OCI-LY1 (cell line): ENCODE results near the gene MTHFD1L.

Source experiments
- H2AFZ ChIP-seq: fragments of 200-600 bp; sonication (generic), shearing (Covaris generic); 2 replicates; pipeline ENCODE4 v1.6.0; 2014; ENCODE audit warnings: antibody characterized with exemption, mild to moderate bottlenecking, low read length
- H3F3A ChIP-seq: fragments of 200-600 bp; sonication (generic), shearing (Covaris generic); 2 replicates; pipeline ENCODE4 v1.6.0; 2014; ENCODE audit warnings: mild to moderate bottlenecking, antibody characterized with exemption, low read length, moderate library complexity; ENCODE audit not compliant: insufficient read depth
- H3K27ac ChIP-seq: fragments of 200-600 bp; sonication (generic); 2 replicates; pipeline ENCODE4 v1.5.1; 2014; ENCODE audit warnings: low read length, mixed run types, mild to moderate bottlenecking, low read depth; ENCODE audit not compliant: poor library complexity, severe bottlenecking
- H3K27me3 ChIP-seq: fragments of 200-600 bp; sonication (generic); 2 replicates; pipeline ENCODE4 v1.6.0; 2014; ENCODE audit warnings: antibody characterized with exemption, mild to moderate bottlenecking, low read length, moderate library complexity; ENCODE audit not compliant: insufficient read depth
- H3K36me3 ChIP-seq: fragments of 200-600 bp; sonication (generic); 2 replicates; pipeline ENCODE4 v1.6.1; 2014; ENCODE audit warnings: mild to moderate bottlenecking, antibody characterized with exemption, low read length, moderate library complexity, mixed read lengths; ENCODE audit not compliant: insufficient read depth
- H3K4me1 ChIP-seq: fragments of 200-600 bp; sonication (generic); 2 replicates; pipeline ENCODE4 v1.5.1; 2014; ENCODE audit warnings: mild to moderate bottlenecking, low read length, moderate library complexity; ENCODE audit not compliant: insufficient read depth, severe bottlenecking
- H3K4me2 ChIP-seq: fragments of 200-600 bp; sonication (generic), shearing (Covaris generic); 2 replicates; pipeline ENCODE4 v1.6.1; 2014; ENCODE audit warnings: low read length
- H3K4me3 ChIP-seq: fragments of 200-600 bp; sonication (generic); 2 replicates; pipeline ENCODE4 v1.5.1; 2014; ENCODE audit warnings: low read length, low read depth, mild to moderate bottlenecking, mixed read lengths; ENCODE audit not compliant: poor library complexity, severe bottlenecking
- H3K79me2 ChIP-seq: fragments of 200-600 bp; shearing (Covaris generic); 2 replicates; pipeline ENCODE4 v1.6.1; 2016; ENCODE audit warnings: mixed run types, low read length, mixed read lengths; ENCODE audit not compliant: insufficient read depth
- H3K9ac ChIP-seq: fragments of 200-600 bp; sonication (generic), shearing (Covaris generic); 2 replicates; pipeline ENCODE4 v1.6.1; 2014; ENCODE audit warnings: mild to moderate bottlenecking, low read length, mixed read lengths
- H3K9me2 ChIP-seq: fragments of 200-600 bp; sonication (generic), shearing (Covaris generic); 2 replicates; pipeline ENCODE4 v1.6.1; 2014; ENCODE audit warnings: low read depth, mild to moderate bottlenecking, low read length, mixed read lengths
- H3K9me3 ChIP-seq: fragments of 200-600 bp; shearing (Covaris generic); 2 replicates; pipeline ENCODE4 v1.6.1; 2014; ENCODE audit warnings: low read length, mixed read lengths
- H4K20me1 ChIP-seq: fragments of 200-600 bp; sonication (generic), shearing (Covaris generic); 2 replicates; pipeline ENCODE4 v1.6.0; 2016; ENCODE audit warnings: mild to moderate bottlenecking, low read length; ENCODE audit not compliant: insufficient read depth
- EZH2 ChIP-seq: fragments of 200-600 bp; sonication (generic), shearing (Covaris generic); IDR thresholded peaks from 2 replicates; pipeline ENCODE4 v1.8.0; 2017; ENCODE audit warnings: borderline replicate concordance, mixed run types, mild to moderate bottlenecking, antibody characterized with exemption, low read length, moderate library complexity, mixed read lengths
- TF ChIP-seq, protein P1 (sequence below): fragments of 200-600 bp; sonication (generic), shearing (Covaris generic); IDR thresholded peaks from 2 replicates; pipeline ENCODE4 v1.5.1; 2017; ENCODE audit warnings: mild to moderate bottlenecking, antibody characterized with exemption, low read length, moderate library complexity, mixed read lengths

The MTHFD1L gene

DNA sequence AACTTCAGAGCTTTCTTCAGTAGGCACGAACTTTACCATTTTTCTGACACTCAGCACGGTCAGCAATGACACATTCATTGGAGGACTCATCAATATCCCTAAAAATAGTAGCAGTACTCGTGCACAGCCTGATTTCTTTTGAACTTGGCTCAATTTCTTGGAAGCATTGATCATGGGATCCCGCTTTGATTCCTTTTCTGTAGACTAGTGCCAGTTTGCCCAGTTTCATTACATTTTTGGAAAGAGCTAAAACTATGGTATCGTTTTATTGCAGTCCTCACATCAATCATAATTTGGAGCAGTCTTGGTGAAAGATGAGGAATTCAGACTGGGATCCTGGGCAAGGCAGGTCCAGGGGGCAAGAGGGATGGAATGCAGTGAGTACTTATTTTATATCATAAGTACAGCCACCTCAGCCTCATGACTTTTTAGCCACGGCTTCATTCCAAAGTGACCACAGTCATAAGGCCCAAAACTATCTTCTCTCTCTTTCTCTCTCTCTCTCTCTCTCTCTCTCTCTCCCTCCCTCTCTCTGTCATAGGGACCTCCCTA is 203.3 kb downstream of the MTHFD1L start:
- Histone ChIP-seq H3K79me2 (no peaks in the 10 kb centered on the region), H4K20me1 (no peaks in the 10 kb centered on the region), H3F3A (no peaks in the 10 kb centered on the region), H3K4me1 (no peaks in the 10 kb centered on the region), H3K27ac (no peak overlapping the region), H3K27me3 (no peaks in the 10 kb centered on the region), H2AFZ (no peak overlapping the region), H3K9ac (no peak overlapping the region), H3K9me3 (no peaks in the 10 kb centered on the region), H3K4me3 (no peak overlapping the region), H3K9me2 (no peaks in the 10 kb centered on the region), H3K36me3 (peaks cover 8% of the 10 kb centered on the region), H3K4me2 (no peak overlapping the region)
- TF ChIP-seq, protein P1, sequence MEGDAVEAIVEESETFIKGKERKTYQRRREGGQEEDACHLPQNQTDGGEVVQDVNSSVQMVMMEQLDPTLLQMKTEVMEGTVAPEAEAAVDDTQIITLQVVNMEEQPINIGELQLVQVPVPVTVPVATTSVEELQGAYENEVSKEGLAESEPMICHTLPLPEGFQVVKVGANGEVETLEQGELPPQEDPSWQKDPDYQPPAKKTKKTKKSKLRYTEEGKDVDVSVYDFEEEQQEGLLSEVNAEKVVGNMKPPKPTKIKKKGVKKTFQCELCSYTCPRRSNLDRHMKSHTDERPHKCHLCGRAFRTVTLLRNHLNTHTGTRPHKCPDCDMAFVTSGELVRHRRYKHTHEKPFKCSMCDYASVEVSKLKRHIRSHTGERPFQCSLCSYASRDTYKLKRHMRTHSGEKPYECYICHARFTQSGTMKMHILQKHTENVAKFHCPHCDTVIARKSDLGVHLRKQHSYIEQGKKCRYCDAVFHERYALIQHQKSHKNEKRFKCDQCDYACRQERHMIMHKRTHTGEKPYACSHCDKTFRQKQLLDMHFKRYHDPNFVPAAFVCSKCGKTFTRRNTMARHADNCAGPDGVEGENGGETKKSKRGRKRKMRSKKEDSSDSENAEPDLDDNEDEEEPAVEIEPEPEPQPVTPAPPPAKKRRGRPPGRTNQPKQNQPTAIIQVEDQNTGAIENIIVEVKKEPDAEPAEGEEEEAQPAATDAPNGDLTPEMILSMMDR: no peak
- no peak for TF ChIP-seq EZH2

DNA sequence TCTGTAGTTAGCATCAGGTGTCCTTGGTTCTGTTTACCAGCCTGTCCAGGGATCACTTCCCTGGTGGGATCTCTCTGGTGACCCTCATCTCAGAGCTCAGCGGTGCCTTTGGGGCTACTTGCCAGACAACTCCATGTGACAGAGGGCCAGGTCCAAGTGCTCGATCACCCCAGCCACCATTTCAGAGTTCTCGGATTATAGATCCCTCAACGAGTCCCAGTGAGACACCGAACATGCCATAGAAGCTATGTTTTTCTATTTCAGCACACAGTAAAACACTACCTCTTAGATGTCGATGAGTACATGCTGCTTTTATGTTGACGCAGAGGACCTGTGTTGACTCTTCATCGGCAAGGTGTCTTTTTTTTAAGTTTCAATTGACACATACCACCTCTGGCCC is 204.1 kb downstream of the MTHFD1L start:
- H3F3A ChIP-seq: no peaks in the 10 kb centered on the region
- TF ChIP-seq EZH2: no peak
- TF ChIP-seq, protein P1: no peak
- no peaks in the 10 kb centered on the region for H3K4me1 ChIP-seq
- no peaks in the 10 kb centered on the region for H3K27me3 ChIP-seq
- no peaks in the 10 kb centered on the region for H3K79me2 ChIP-seq
- H2AFZ ChIP-seq: no peak overlapping the region
- no peak overlapping the region for H3K4me3 ChIP-seq
- H3K9me2 ChIP-seq: no peaks in the 10 kb centered on the region
- H3K4me2 ChIP-seq: no peak overlapping the region
- H3K27ac ChIP-seq: no peak overlapping the region
- no peak overlapping the region for H3K9ac ChIP-seq
- H4K20me1 ChIP-seq: no peaks in the 10 kb centered on the region
- no peaks in the 10 kb centered on the region for H3K9me3 ChIP-seq
- peaks cover 8% of the 10 kb centered on the region for H3K36me3 ChIP-seq

DNA sequence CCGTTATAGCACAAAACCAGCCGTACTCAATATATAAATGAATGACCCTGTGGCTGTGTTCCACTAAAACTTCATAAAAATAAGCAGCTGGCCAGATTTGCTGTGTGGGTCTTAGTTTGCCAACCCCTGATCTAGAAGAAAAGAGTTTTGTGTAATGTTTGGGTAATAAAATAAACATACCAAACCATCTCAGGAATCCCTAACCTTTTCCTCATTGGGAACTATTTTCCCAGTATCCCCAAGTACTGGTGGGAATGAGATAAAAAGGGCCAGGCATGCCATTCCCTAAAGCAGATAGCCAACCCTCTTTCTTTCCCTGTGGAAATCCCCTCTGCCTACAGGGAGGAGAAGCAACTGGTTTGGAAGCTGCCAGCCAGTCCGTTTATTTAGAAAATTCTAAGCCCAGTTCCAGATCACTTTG is 205.1 kb downstream of the MTHFD1L start:
- Histone ChIP-seq H3F3A (no peaks in the 10 kb centered on the region), H3K4me1 (no peaks in the 10 kb centered on the region), H3K79me2 (no peaks in the 10 kb centered on the region), H3K36me3 (peaks cover 11% of the 10 kb centered on the region), H3K4me2 (no peak overlapping the region), H2AFZ (no peak overlapping the region), H4K20me1 (no peaks in the 10 kb centered on the region), H3K9ac (no peak overlapping the region), H3K9me3 (0 out of 2 replicates have a peak, but pooled peaks cover 3% of the 10 kb centered on the region), H3K27ac (no peak overlapping the region), H3K27me3 (no peaks in the 10 kb centered on the region), H3K4me3 (no peak overlapping the region), H3K9me2 (no peaks in the 10 kb centered on the region)
- TF ChIP-seq, protein P1: no peak
- TF ChIP-seq EZH2: no peak
